Ramos (cell line): ENCODE data around the gene KPNA4.

Experiments used
- in situ Hi-C: fragments of 300-500 bp; cut with MboI; formaldehyde crosslinking; loops from one replicate; pipeline ENCODE4 v1.14.3; 2022; ENCODE audit warnings: low sequenced_read_pairs; ENCODE audit not compliant: unreplicated experiment

Gene KPNA4

DNA sequence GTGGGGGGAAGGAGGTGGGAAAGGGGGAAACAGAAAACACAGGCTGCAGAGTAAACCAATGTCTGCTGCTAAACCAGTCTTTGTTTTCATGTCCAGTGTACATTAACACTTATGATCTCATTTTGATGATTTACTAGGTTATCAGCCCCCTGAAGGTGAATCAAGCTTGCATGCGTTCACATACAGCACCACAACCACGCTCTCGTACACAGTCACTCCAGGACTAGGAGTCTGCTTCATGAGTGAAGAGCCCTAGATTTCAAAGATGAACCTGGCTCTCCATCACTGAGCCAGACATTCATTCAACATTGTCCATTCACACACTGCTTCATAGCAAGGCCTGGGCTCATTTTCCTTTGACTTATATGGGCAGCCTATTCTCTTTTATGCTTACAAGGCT, 64.0 kb downstream of the KPNA4 start:
- in situ Hi-C loops, result no loop called here

DNA sequence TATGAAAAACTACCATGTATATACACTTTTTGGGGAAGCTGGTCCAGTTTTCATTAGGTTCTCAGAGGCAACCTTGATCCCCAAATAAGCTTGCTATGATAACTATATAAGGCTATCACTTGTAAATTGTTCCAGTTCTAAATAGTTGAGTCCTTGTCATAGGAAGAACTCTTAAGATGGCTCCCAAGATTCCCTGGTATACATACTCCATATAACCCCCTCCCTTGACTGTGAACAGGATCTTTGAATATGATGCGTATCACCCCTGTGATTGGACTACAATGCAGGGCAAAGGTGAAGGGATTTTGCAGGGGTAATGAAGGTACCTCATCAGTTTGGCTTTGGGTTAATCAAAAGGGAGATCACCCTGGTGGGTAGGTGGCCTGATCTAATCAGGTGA, 67.2 kb downstream of the KPNA4 start:
- in situ Hi-C loops, result loop anchor here (25.0 kb wide), 1 partner anchor 611 kb away; no protein-coding TSS in a partner anchor

DNA sequence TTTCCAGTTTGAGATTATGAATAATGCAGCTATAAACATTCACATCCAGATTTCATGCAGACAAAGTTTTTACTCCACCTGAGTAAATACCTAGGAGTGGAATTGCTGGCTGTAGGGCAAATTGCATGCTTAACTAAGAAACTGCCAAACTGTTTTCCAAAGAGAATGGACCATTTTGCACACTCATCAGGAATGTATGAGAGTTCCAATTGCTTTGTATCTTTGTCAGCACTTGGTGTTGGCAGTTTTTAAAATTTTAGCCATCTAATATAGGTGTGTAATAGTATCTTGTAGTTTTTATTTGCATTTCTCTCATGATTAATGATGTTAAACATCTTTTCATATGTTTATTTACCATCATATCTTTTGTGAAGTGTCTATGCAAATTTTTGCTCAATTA, 75.2 kb downstream of the KPNA4 start:
- in situ Hi-C loops, result loop anchor here (25.0 kb wide), 1 partner anchor 603 kb away; no protein-coding TSS in a partner anchor

DNA sequence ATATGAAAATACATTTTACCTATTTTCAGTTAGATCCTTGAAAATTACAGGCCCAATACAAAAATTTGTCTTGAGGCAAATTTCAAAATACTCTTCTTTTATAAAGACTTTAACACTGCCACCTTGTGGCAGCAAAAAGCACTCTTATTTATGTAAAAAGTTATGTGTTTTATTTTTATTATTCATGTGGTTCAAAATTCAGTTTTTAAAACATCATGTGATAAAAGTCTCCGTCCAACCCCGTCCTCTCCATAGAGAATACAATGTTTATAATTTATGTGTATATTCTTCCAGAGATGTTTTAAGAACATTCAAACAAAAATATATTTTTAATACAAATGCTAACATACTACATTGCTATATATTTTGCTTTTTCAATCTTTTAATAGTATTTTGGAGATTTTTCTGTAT, 78.9 kb downstream of the KPNA4 start:
- in situ Hi-C loops, result loop anchor here (10.0 to 25.0 kb wide), 3 partner anchors 322 to 599 kb away; no protein-coding TSS in a partner anchor

DNA sequence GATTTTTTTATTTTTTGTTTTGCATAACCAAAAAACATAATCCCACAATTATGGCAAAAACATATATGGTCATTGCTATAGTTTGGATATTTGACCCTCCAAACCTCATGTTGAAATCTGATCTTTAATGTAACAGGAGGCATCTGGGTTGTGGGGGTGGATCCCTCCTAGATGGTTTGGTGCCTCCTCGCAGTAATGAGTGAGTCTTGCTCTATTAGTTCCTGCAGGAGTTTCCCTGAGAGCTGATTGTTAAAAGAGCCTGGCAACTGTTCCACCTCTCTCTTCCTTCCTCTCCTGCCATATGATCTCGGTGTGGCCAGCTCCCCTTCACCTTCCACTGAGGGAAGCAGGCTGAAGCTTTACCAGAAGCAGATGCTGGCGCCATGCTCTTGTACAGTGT, 82.6 kb downstream of the KPNA4 start:
- in situ Hi-C loops, result loop anchor here (10.0 to 25.0 kb wide), 3 partner anchors 318 to 595 kb away; no protein-coding TSS in a partner anchor

DNA sequence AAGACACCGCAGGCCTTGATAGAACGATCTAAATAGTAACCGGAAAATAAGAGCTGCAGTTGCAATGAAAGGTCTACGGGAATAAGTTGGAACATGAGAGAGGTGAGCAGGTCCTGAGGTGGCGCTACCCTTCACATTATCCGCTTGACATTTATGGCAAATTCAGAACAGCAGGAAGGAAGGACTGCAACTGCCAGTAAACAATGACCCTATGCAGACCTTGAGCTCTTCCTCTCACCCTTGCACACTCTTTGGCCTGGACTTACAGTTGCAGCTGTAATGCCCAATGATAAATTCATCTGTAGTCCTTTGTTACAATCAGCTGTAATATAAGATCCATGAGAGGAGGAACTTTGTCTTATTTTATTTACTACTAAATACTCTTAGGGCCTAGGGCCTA, 83.5 kb downstream of the KPNA4 start:
- in situ Hi-C loops, result loop anchor here (10.0 to 25.0 kb wide), 3 partner anchors 317 to 595 kb away; no protein-coding TSS in a partner anchor

DNA sequence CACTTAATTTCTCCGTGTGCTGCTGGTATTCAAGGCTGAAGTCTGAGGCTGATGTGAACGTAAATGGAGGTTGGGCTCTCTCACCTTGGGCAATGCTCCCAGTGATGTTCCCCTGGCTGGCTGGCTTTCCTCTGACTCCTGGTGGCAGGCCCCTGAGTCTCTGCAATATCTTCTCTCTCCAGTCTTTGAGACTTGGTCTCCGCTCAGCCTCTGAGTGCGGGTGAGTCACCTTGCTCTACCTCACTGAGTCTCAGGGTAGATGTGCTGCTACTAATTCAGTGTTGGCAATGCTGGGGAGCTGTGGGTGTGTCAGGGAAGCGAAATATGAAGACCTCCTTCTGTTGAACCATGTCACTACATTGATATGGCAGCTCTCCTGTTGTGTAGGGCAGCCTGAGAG, 84.4 kb downstream of the KPNA4 start:
- in situ Hi-C loops, result loop anchor here (10.0 to 25.0 kb wide), 3 partner anchors 316 to 594 kb away; no protein-coding TSS in a partner anchor

DNA sequence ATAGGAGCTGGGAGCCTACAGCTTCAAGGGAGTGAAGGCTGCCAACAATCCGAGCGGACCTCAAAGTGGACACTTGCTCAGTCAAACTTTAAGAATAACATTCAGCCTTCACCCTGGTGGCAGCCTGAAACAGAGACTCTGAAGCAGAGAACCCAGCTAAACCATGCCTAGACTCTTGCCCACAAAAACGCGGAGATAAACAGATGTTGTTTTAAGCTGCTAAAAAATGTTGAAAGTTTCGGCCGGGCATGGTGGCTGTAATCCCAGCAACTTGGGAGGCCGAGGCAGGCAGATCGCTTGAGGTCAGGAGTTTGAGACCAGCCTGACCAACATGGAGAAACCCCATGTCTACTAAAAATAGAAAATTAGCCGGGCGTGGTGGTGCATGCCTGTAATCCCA, 86.0 kb downstream of the KPNA4 start:
- in situ Hi-C loops, result loop anchor here (25.0 kb wide), 1 partner anchor 592 kb away; no protein-coding TSS in a partner anchor

DNA sequence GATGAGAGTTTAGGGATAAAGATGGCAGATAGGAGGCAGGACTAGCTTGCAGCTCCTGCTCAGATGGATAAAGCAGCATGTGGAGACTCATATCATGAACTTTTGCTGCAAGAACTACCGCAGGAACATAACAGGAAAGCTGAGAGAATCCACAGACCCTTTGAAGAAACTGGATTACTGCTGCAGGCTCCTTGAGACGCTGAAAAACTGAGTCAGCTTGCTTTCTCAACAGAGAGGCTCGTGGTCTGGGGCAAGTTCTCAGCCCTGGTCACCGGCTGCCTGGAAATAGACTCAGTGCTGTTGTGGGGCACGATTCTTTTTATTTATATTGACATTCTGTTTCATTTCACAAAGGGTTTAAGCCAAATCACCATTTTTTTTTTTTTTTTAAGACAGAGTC, 87.0 kb downstream of the KPNA4 start:
- in situ Hi-C loops, result loop anchor here (25.0 kb wide), 1 partner anchor 591 kb away; no protein-coding TSS in a partner anchor

DNA sequence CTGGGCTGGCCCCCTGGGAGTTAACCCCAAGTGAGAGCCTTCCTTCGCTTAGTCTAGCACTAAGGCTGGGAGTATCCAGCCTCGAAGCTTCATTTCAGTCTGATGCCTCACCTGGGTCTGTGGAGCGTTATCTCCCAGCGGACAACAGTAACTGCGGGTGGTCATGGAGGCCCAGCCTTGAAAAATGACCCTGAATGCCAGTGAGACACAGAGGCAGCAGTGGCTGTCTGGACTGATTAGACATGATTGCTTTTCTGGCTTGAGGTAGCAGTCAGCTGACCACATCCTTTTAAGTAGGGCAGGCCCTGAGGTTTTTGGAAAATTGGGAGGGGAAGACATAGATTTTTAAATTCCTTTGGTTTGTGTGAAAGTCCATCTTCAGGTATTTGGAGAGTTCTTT, 87.6 kb downstream of the KPNA4 start:
- in situ Hi-C loops, result loop anchor here (25.0 kb wide), 1 partner anchor 590 kb away; no protein-coding TSS in a partner anchor

DNA sequence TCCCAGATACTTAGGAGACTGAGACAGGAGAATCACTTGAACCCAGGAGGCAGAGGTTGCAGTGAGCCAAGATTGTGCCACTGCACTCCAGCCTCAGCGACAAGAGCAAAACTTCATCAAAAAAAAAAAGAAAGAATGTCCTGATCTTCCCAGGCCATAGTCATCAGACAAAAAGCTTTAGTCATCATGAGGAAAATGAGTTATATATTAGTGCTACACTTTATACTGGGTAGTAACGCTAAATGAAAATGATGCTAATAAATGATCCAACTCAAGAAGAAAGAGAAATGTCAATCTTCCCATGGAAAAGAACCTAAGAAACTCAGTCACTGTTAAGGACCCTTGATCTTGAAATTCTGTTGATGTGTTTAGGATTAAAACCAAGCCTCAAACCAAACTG, 89.5 kb downstream of the KPNA4 start:
- in situ Hi-C loops, result loop anchor here (25.0 kb wide), 1 partner anchor 589 kb away; no protein-coding TSS in a partner anchor

DNA sequence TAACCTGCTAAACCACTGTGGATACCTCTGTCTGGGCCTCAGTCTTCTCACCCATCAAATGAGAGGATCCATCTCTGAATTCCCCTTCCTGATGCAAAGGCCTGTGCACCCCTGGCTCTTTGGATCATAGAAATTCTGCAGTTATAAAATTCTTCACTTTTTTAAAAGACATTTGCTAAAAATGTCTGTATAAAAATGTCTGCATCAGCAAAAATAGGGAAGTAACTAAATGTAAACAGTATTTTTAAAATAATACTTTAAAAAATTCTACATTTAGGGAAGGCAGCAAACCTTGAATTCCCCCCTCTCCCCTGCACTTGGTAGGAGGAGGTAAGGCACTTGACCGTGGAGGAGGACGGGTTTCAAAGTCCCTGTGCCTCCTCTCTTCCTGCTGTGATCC, 90.2 kb downstream of the KPNA4 start:
- in situ Hi-C loops, result loop anchor here (25.0 kb wide), 1 partner anchor 588 kb away; no protein-coding TSS in a partner anchor

DNA sequence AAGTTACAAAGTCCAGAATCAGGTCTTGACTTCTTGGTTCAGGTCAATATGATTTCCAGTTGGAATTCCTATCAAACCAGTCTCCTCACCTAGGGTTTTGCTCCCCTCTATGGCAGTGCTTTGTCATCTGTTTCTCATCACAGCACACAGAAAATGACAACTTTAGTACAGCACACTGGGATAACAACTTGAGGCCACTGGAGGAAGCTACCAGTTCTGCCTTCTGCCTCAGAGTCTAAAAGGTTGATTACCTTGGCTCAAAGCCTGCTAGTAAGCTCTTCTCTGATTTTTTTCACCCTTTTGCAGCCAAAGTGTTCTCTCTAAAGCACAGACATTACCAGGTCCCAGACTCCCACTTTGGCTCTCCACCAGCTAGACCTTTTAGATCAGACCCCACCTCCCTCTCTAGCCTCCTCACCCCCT, 90.9 kb downstream of the KPNA4 start:
- in situ Hi-C loops, result no loop called here

DNA sequence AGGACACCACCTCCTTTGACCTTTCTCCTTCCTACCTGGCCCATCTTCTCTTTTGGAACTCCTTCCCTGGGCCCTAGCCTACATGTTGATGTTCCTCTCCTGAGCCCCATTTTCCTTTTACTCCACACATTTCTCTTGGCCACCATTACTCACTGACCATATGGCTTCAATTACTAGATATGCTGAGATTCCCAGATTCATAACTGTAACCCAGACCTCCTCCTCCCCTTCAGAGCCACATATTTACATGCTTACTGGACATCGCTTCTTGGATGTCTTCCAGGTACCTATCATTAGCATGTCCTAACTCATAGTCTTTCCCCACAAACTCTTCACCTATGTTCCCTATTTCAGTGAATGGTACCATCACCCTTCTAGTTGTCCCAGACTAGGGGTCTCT, 91.4 kb downstream of the KPNA4 start:
- in situ Hi-C loops, result no loop called here

DNA sequence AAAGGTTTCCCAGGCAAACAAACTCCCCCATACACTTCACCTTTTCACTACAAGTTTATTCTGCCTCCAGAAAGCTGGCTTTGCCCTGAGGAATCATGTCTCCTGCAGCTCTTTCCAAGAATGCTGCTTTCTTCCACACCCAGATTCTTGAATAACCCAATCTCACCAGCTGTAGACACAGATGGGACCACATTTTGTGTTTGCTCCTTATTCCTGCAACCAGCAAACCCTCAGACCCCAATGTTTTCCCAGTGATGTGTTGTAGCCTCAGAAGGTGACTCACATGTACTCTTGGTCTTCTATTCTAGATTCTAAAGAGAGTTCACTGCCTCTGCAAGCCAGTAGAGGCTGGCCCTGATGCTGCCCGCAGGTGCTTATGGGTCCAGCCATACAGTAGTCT, 92.2 kb downstream of the KPNA4 start:
- in situ Hi-C loops, result no loop called here

DNA sequence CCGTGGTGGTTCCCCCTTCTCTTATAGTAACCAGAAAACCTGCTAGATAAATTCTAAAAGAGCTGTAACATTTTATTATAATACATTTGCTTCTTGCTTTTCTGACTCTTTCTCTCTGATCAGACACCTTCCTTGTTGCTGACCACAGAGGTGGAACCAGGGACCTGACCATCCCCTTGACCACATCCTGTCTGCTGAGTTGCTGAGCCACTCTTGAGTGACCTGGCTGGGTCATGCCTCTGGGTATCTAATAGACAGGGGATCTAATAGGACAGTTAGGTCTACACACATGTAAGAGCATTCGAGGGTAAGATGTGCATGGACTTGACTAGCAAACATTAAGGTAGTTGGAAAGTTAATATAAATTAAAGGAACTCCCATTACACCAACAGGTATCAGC, 93.0 kb downstream of the KPNA4 start:
- in situ Hi-C loops, result no loop called here

DNA sequence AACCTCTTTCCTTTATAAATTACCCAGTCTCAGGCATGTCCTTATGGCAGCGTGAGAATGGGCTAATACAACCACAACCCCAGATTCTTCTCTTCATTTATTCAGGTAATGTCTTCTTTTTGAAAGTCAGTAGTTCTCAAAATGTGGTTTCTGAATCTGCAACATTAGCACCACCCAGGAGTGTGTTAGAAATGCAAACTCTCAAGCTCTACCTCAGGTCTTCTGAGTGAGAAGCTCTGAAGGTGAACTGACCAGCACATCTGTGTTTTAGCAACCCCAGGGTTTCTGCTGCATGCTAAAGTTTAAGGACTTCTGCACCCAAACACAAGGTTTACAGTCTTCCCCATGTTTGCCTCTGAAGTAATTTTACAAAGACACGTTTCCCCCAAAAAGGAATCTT, 93.5 kb downstream of the KPNA4 start:
- in situ Hi-C loops, result no loop called here

DNA sequence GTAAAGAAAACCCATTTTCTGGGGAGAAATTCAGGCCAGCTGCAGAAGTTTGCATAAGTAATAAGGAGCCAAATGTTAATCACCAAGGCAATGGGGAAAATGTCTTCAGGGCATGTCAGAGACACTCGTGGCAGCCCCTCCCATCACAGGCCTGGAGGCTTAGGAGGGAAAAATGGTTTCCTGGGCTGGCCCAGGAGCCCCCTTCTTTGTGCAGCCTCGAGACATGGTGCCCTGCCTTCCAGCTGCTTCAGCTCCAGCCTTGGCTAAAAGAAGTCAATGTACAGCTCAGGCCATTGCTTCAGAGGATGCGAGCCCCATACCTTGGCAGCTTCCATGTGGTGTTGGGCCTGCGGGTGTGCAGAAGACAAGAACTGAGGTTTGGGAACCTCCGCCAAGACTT, 95.2 kb downstream of the KPNA4 start:
- in situ Hi-C loops, result no loop called here

DNA sequence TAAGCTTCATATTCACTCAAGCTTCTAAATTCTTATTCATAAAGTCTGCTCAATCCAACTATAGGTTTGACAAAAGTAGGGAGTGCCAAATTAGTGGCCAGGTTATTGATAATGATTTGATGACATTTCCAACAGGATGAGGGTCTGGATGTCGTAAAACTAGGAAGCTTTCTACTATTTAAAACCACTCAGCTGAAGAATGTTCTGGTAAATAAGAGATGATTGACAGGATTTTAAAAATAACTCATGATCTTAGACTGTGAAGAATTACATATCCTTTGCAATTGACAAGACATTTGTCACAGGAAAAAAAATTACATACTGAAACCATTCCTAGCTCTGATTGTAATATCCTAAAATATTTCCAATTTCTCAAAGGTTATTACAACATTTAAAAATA, 100.4 kb downstream of the KPNA4 start:
- in situ Hi-C loops, result no loop called here

DNA sequence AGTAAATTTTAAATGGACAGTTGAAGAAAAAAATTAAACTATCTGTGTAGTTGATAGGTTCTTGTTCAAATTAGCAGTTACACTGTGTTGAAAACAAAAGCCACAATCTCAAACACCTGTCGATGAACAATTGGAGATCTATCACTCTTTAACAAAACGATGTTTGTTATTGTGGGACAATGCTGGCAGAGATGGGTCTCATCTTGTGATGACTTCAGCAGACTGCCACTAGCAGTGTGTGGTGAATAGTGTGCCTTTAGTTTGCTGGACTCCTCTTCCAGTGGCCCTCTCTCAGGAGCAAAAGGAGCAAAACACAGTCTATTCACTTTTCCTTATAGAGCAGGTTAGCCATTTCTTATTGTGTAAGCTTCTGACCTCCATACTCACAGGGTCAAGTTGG, 101.0 kb downstream of the KPNA4 start:
- in situ Hi-C loops, result no loop called here

DNA sequence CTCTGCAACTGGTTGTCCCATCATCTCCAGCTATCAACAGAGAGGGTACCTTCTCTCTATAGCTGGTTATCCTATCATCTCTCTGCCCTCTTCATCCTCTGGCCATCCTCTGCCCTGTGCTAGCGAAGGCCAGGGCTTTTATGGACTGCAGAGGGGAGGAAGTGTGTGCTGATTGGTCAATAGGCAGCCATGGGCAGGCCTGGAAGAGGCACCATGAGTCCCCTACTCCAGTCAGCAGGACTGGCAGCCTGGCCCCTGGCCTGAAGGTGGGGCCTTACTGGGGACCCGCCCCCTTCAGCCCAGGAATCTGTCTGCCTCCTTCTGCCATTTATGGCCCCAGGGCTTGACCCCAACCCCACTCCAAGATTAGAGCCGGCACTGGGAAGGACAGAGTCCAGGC, 105.3 kb downstream of the KPNA4 start:
- in situ Hi-C loops, result no loop called here

DNA sequence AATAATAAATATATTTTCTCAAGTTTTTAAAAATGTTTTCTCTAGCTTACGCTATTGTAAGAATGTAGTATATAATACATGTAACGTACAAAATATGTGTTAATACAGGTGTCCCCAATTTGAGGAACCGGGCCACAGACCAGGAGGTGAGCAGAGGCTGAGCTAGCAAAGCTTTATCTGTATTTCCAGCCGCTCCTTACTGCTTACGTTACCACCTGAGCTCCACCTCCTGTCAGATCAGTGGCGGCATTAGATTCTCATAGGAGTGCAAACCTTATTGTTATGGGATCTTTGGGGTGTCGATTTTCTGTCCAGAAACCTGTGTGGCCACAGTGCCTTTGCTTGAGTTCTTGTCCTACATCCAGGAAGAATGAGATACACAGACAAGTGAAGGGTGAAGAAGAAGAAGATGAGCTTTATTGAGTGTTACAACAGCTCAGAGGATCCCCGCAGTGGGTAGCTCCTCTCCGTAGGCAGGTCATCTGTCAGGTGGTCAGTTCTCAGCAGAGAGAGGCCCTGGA, 105.9 kb downstream of the KPNA4 start:
- in situ Hi-C loops, result no loop called here
